OCI-LY3 (cell line): ENCODE results near the gene LRRC61.
A peak's percentile ranks its signal among the peaks of the same experiment; 100 is the strongest.

Experiments
- H2AFZ ChIP-seq: fragments of 200-600, 300-600 bp; shearing (Covaris generic); 2 replicates; pipeline ENCODE4 v1.6.0; 2014; ENCODE audit warnings: antibody characterized with exemption, low read depth, low read length
- H3K27ac ChIP-seq: fragments of 200-600, 300-600 bp; sonication (generic); 2 replicates; pipeline ENCODE4 v1.5.1; 2014; ENCODE audit warnings: mild to moderate bottlenecking, low read length, moderate library complexity, mixed read lengths
- H3K27me3 ChIP-seq: fragments of 200-600, 300-600 bp; sonication (generic); 2 replicates; pipeline ENCODE4 v1.6.1; 2014; ENCODE audit warnings: low read depth, low read length, mixed read lengths
- H3K36me3 ChIP-seq: fragments of 200-600, 300-600 bp; sonication (generic); replicated peaks from 2 replicates; pipeline ENCODE3; 2014; ENCODE audit warnings: low read depth, low read length, mixed read lengths
- H3K4me1 ChIP-seq: fragments of 300-600, 200-600 bp; sonication (generic); 2 replicates; pipeline ENCODE4 v1.6.1; 2014; ENCODE audit warnings: low read length, mixed read lengths
- H3K4me2 ChIP-seq: fragments of 200-600, 300-600 bp; sonication (generic); 2 replicates; pipeline ENCODE4 v1.6.1; 2014; ENCODE audit warnings: low read length, mixed read lengths
- H3K4me3 ChIP-seq: fragments of 300-600, 200-600 bp; sonication (generic); 2 replicates; pipeline ENCODE4 v1.5.1; 2014; ENCODE audit warnings: antibody characterized with exemption, mild to moderate bottlenecking, low read length, moderate library complexity
- H3K79me2 ChIP-seq: fragments of 300-600, 200-600 bp; shearing (Covaris generic); 2 replicates; pipeline ENCODE4 v1.6.1; 2014; ENCODE audit warnings: mild to moderate bottlenecking, low read length, mixed read lengths
- H3K9ac ChIP-seq: fragments of 300-600, 200-600 bp; shearing (Covaris generic); 2 replicates; pipeline ENCODE4 v1.6.0; 2014; ENCODE audit warnings: mild to moderate bottlenecking, low read length, moderate library complexity
- H3K9me3 ChIP-seq: fragments of 200-600, 300-600 bp; shearing (Covaris generic); 2 replicates; pipeline ENCODE4 v1.6.1; 2014; ENCODE audit warnings: low read length, mixed read lengths; ENCODE audit not compliant: insufficient read depth
- H4K20me1 ChIP-seq: fragments of 200-600, 300-600 bp; sonication (generic); 2 replicates; pipeline ENCODE4 v1.6.1; 2016; ENCODE audit warnings: low read length, mixed read lengths; ENCODE audit not compliant: insufficient read depth
- EZH2phosphoT487 ChIP-seq: fragments of 200-600 bp; shearing (Covaris generic); IDR thresholded peaks from 2 replicates; pipeline ENCODE4 v1.6.1; 2018; ENCODE audit warnings: antibody characterized with exemption, mixed run types, low read depth
- TF ChIP-seq, protein P1 (sequence below): fragments of 200-600, 300-600 bp; sonication (generic); IDR thresholded peaks from 2 replicates; pipeline ENCODE4 v1.5.1; 2014; ENCODE audit warnings: antibody characterized with exemption, low read length, low read depth

Gene LRRC61

DNA sequence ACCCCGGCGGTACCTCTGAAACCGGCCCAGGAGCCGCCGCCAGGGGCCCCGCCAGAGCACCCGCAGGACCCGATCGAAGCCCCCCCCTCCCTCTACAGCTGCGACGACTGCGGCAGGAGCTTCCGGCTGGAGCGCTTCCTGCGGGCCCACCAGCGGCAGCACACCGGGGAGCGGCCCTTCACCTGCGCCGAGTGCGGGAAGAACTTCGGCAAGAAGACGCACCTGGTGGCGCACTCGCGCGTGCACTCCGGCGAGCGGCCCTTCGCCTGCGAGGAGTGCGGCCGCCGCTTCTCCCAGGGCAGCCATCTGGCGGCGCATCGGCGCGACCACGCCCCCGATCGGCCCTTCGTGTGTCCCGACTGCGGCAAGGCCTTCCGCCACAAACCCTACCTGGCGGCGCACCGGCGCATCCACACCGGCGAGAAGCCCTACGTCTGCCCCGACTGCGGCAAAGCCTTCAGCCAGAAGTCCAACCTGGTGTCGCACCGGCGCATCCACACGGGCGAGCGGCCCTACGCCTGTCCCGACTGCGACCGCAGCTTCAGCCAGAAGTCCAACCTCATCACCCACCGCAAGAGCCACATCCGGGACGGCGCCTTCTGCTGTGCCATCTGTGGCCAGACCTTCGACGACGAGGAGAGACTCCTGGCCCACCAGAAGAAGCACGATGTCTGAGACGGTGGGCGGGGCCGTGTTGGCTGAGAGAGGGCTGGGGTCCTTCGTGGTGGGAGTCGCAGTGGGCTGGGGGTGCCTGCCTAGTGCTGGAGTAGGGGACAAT, 49.3 kb downstream of the LRRC61 start:
- peaks cover 90% of the 10 kb centered on the region for H3K79me2 ChIP-seq
- no peak overlapping the region for H3K4me2 ChIP-seq
- TF ChIP-seq, protein P1, sequence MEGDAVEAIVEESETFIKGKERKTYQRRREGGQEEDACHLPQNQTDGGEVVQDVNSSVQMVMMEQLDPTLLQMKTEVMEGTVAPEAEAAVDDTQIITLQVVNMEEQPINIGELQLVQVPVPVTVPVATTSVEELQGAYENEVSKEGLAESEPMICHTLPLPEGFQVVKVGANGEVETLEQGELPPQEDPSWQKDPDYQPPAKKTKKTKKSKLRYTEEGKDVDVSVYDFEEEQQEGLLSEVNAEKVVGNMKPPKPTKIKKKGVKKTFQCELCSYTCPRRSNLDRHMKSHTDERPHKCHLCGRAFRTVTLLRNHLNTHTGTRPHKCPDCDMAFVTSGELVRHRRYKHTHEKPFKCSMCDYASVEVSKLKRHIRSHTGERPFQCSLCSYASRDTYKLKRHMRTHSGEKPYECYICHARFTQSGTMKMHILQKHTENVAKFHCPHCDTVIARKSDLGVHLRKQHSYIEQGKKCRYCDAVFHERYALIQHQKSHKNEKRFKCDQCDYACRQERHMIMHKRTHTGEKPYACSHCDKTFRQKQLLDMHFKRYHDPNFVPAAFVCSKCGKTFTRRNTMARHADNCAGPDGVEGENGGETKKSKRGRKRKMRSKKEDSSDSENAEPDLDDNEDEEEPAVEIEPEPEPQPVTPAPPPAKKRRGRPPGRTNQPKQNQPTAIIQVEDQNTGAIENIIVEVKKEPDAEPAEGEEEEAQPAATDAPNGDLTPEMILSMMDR: no peak
- TF ChIP-seq EZH2phosphoT487: no peak
- no peaks in the 10 kb centered on the region for H3K27me3 ChIP-seq
- H3K4me1 ChIP-seq: peaks cover 57% of the 10 kb centered on the region
- peaks cover 55% of the 10 kb centered on the region for H3K36me3 ChIP-seq
- no peaks in the 10 kb centered on the region for H3K9me3 ChIP-seq
- no peak overlapping the region for H3K4me3 ChIP-seq
- H3K27ac ChIP-seq: no peak overlapping the region
- H3K9ac ChIP-seq: no peak overlapping the region
- H4K20me1 ChIP-seq: peaks cover 50% of the 10 kb centered on the region
- H2AFZ ChIP-seq: no peak overlapping the region

DNA sequence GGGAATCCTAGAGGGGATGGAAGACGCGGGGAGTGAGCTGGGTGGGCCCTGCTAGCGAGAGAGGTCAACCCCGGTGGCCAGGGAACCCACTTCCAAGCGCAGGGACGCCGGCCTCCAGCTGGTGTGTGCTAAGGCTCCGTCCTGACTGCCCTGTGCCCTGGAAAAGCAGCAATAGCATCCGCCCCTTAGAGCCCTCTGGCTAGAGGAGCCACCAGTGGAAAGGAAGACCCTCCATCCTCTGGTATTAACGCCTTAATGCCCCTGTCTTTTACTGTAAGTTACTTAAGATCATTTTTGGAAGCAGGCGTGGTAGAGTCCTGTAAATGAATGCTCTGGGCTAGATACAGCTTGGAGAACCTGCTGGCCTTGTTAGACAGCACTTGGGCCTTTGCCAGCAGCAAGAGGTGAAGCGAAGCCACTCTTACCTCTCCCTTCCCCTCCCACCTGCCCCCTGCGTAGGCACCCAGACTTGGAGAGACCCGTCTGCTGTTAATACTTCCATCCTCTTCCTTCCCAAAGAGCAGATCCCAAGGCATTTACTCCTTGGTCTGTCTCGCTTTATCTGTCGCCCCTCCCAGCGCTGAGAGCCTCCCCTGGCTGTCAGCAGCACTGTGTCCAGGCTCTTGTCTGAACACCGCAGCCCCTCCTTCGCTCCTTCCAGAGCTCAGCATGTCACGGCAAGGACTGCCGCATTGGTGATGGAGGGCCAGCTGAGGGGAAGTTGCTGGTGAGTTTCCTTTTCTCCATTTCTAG, 50.1 kb downstream of the LRRC61 start:
- H3K4me3 ChIP-seq: no peak overlapping the region
- H3K27ac ChIP-seq: peak overlapping the region; percentile 33
- H3K27me3 ChIP-seq: no peaks in the 10 kb centered on the region
- H3K9me3 ChIP-seq: no peaks in the 10 kb centered on the region
- H3K9ac ChIP-seq: no peak overlapping the region
- peak overlapping the region; percentile 20 for H3K4me2 ChIP-seq
- H3K79me2 ChIP-seq: peaks cover 89% of the 10 kb centered on the region
- peaks cover 55% of the 10 kb centered on the region for H3K36me3 ChIP-seq
- no peak overlapping the region for H2AFZ ChIP-seq
- peaks cover 50% of the 10 kb centered on the region for H4K20me1 ChIP-seq
- H3K4me1 ChIP-seq: peaks cover 60% of the 10 kb centered on the region
- TF ChIP-seq, protein P1: no peak
- TF ChIP-seq EZH2phosphoT487: no peak

DNA sequence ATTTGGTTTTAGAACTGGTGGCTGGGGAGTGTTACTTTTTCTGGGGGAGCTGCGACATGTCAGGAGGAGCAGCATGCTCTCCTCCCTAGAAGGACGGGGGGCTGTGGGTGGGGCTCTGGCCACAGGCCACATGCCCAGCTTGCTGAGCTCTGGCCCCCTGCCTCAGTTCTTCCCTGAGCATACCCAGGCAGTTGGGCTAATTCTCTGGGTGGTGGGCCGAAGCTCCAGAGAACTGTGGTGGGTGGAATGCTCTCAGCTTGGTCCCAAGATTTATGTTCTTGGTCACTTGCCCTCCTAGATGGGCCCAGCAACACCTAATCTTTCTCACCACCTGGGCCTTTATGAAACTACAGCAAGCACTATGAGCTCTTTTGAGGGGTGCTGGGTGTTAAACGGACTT, 50.9 kb downstream of the LRRC61 start:
- peak overlapping the region; percentile 20; the same call in 1 of the 2 replicates for H3K4me2 ChIP-seq
- peaks cover 63% of the 10 kb centered on the region for H3K4me1 ChIP-seq
- no peak overlapping the region for H3K9ac ChIP-seq
- H4K20me1 ChIP-seq: peaks cover 50% of the 10 kb centered on the region
- TF ChIP-seq, protein P1: no peak
- no peak for TF ChIP-seq EZH2phosphoT487
- H3K79me2 ChIP-seq: peaks cover 84% of the 10 kb centered on the region
- peak overlapping the region; percentile 33 for H3K27ac ChIP-seq
- H2AFZ ChIP-seq: no peak overlapping the region
- H3K9me3 ChIP-seq: no peaks in the 10 kb centered on the region
- peaks cover 55% of the 10 kb centered on the region for H3K36me3 ChIP-seq
- no peaks in the 10 kb centered on the region for H3K27me3 ChIP-seq
- no peak overlapping the region for H3K4me3 ChIP-seq

DNA sequence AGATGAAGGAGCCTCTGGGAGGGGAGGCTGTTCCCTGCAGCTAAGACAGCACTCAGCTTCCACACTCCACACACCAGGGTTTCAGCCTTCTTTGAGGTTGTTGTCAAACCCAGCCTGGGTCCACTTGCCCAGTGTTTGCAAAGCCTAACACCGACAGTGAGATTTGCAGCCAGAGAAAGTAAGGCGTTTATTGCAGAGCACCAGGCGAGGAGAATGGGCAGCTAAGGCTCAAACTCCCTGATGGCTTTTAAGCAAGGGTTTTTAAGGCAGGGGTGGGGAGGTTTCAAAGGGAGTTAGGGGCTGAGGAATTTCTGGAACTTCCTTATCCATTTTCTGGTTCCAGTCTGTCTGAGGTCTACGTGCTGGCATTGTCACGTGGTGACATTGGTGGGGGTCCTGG, 51.3 kb downstream of the LRRC61 start:
- H3K27ac ChIP-seq: peak overlapping the region; percentile 33
- no peaks in the 10 kb centered on the region for H3K27me3 ChIP-seq
- H3K9me3 ChIP-seq: no peaks in the 10 kb centered on the region
- H3K4me1 ChIP-seq: peaks cover 63% of the 10 kb centered on the region
- peaks cover 81% of the 10 kb centered on the region for H3K79me2 ChIP-seq
- H4K20me1 ChIP-seq: peaks cover 50% of the 10 kb centered on the region
- no peak overlapping the region for H3K4me3 ChIP-seq
- TF ChIP-seq, protein P1: no peak
- no peak for TF ChIP-seq EZH2phosphoT487
- H3K9ac ChIP-seq: no peak overlapping the region
- no peak overlapping the region for H3K4me2 ChIP-seq
- peaks cover 52% of the 10 kb centered on the region for H3K36me3 ChIP-seq
- no peak overlapping the region for H2AFZ ChIP-seq
